Testis (tissue), 2 donors: Measurements from ENCODE around the gene LYRM7.

Source experiments
- CTCF ChIP-seq, 3 experiments: fragments of 450-650 bp in 2 of 3; fragments of 200-600 bp in 1 of 3; sonication (generic) in 1 of 3; IDR thresholded peaks; one replicate each; pipeline ENCODE4 v1.5.1; 2016 to 2019; ENCODE audit warnings: antibody characterized with exemption in 3 of 3, mild to moderate bottlenecking in 2 of 3, moderate library complexity in 1 of 3
- POLR2A ChIP-seq: fragments of 450-650 bp; IDR thresholded peaks from one replicate; pipeline ENCODE4 v1.6.1; 2017; ENCODE audit warnings: antibody characterized with exemption, mild to moderate bottlenecking, moderate library complexity

GRCh38 chr5:131209175-131209505 lies 38.4 kb downstream of the LYRM7 start:
- TF ChIP-seq CTCF (IDR thresholded peaks at IDR 0.05) (no peak), POLR2A (no peak)
